Measurements from ENCODE around the gene MMP23B.

Gene MMP23B

DNA sequence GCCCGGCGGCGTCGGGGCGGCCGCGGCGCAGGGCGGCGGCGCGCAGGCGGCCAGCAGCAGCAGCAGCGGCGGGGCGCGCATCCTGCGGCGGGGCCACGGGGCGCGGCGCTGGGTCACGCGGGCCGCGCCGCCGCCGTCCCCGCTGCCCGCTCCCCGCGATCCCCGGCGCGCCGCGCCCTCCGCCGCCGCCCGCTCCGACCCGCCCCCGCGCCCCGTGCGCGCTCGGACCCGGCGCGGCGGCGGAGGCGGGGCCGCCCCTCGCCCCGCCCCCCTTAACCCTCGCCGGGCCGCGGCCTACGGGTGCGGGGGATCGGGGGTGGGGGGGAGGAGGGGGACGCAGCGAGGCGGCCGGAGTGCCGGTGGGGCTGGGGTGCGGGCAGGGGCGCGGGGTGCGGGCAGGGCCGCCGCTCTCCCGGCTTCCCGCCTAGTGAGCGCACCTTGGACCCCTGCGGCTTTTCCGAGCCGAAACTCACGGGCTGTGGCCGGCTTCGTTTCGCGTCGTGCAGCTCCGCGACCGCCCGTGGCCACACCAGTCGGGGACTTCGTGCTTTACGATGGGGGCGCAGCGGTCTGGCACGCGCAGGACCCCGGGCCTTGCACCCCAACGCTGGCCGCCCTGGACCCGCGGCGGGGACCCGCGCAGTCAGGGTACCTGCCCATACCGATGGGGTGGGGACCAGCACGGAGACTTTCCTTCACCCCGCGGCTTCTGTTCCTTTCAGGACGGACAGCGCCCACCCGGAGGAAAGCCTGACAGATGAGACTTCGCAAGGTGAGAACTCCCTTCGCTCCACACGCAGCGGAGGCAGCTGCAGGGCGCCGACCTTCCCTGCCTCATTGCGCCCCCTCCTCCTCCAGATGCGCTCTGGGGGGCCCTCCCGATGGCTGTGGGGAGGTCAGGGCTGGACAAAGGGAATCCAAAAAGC is 31.8 kb upstream of the MMP23B start, which contains the start of gene FNDC10:
Gene FNDC10, minus strand, starts transcription at position 201 of the 926 bp plus-strand sequence. Its CDS starts 120 bp downstream, at position 81.
- TF ChIP-seq, protein P1, sequence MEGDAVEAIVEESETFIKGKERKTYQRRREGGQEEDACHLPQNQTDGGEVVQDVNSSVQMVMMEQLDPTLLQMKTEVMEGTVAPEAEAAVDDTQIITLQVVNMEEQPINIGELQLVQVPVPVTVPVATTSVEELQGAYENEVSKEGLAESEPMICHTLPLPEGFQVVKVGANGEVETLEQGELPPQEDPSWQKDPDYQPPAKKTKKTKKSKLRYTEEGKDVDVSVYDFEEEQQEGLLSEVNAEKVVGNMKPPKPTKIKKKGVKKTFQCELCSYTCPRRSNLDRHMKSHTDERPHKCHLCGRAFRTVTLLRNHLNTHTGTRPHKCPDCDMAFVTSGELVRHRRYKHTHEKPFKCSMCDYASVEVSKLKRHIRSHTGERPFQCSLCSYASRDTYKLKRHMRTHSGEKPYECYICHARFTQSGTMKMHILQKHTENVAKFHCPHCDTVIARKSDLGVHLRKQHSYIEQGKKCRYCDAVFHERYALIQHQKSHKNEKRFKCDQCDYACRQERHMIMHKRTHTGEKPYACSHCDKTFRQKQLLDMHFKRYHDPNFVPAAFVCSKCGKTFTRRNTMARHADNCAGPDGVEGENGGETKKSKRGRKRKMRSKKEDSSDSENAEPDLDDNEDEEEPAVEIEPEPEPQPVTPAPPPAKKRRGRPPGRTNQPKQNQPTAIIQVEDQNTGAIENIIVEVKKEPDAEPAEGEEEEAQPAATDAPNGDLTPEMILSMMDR (IDR thresholded peaks at IDR 0.05; ENCODE audit: low read depth, low read length, missing control alignments): no peak
- no peak for DNase-seq (ENCODE audit: extremely low read depth, low read depth)
- H3K4me3 ChIP-seq (replicated peaks; ENCODE audit: low read depth, low read length): peak within 1 kb of the TSS; percentile 20; the same call in 1 of the 2 replicates

DNA sequence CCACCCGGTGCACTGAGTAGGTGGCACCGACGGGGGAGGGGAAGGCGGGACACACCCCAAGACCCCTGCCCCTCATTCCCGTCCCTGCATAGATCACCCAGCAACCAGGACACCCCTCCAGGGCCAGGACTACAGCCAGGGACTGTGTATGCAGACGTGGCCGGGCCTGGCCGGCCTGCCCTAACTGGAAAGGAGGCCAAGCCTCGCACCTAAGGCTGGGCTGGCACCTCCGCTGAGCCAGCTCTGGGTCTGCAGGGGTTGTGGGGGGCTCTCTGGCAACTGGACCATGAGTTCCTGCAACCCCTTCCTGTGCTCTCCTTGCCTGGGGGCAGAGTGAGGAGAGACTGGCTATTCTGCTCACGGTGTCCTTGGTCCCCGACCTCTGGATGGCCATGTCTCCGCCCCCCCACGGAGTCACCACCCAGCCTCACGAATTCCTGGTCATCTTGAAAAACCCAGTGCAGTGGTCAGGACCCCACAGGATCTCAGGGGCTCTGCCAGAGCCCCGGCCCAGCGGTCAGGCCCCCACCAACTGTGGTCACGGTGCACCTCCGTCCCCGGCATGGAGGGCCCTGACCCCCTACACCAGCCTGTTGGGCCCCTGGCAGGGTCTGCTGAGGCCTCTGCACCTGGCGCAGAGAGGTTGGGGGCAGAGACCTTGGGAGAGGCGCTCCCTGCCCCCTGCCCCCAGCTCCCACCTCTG is 31.0 kb upstream of the MMP23B start:
- DNase-seq (ENCODE audit: extremely low read depth, low read depth): no peak
- TF ChIP-seq, protein P1 (IDR thresholded peaks at IDR 0.05; ENCODE audit: low read depth, low read length, missing control alignments): no peak
- H3K4me3 ChIP-seq (replicated peaks; ENCODE audit: low read depth, low read length): no peak overlapping the region

DNA sequence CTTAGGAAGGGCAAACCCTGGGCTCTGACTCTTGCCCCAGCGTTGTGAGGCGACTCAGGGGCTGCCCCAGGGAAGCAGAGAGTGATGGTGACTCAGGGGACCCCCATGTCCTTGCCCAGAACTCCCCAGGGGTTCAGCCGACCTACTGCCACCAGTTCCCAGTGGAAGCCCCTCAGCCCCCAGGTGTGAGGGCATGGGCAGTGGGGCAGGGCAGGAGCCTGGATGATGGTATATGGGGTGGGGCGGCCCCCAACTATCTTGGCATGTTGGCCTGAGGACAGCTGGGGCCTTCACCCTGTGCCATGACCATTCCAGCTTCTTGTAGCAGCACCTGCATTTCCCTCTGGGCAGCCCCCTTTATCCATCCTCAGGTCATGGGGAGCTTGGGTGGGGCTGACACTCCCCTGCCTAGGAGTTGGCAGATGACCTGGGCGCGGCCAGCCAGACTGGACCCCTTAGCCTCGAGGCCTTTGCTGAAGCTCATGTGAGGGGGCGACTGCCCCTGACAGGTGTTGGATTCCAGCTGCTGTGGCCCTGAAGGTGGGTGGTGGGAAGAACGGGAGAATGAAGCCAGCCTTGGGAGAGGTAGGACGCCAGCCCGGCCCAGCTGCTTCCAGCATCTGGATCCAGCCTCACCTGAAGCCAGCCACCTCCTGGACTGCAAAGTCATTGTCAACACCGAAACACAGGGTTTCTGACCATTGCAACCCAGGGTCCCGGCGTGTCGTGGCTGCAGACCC is 30.2 kb upstream of the MMP23B start:
- TF ChIP-seq, protein P1 (IDR thresholded peaks at IDR 0.05; ENCODE audit: low read depth, low read length, missing control alignments): no peak
- DNase-seq (ENCODE audit: extremely low read depth, low read depth): no peak
- no peak overlapping the region for H3K4me3 ChIP-seq (replicated peaks; ENCODE audit: low read depth, low read length)

DNA sequence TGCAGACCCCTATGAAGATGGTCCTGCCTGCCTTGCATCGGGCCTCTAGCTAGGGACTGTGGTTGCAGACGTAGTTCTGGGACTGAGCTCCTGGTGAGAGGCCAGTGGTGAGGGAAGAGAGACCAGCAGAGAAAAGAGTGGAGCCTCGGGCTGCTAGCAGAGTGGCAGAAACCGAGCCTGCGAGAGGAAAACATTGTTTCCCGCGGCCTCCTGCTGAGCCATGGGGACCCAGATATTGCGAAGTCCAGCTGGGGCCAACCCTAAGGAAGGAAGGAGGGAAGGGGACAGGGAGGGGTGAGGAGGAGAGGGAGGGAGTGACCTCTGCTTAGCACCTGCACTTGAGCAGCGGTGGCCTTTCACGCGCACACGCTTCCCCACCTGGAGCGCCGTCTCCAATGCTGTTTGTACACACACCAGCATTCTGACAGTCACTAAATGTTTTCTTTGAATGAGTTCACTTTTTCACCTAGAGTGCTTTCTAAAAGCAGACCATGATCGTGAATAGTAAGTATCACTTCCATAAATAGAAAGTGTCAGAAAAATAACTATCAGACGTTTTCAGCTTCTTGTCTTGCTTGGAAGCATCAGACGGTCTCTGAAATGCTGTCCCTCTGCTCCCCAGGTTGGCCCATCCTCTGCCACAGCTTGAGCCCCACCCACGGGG is 29.5 kb upstream of the MMP23B start:
- TF ChIP-seq, protein P1 (IDR thresholded peaks at IDR 0.05; ENCODE audit: low read depth, low read length, missing control alignments): no peak

DNA sequence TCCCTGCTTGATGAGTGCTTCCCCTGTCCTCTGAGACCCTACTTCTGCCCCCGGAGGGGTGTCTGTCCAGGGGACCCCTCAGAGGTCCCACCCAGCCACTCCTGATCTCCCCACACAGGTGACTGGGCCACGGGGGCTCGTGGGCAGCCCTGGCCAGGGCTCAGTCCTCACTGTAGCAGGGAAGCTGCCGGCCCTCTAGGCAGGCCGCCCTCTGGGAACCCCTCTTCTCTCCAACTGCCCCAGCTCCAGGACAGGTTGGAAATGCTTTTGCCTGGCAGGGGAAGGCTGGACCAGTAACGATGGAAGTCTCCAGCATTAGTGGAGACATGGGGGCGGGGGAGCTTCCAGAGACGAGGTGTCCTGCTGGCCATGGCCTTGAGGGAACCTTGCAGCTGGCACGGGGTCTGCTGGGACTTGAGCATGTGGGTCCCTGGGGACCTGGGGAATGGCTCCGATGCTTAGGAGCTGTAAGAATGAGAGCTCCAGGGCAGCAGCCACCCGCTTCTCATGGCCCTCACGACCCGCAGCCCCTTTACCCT is 28.9 kb upstream of the MMP23B start:
- H3K4me3 ChIP-seq (replicated peaks; ENCODE audit: low read depth, low read length): no peak overlapping the region
- DNase-seq (ENCODE audit: extremely low read depth, low read depth): no peak
- TF ChIP-seq, protein P1 (IDR thresholded peaks at IDR 0.05; ENCODE audit: low read depth, low read length, missing control alignments): no peak

More for the DNA sequence above, 29.5 kb upstream of the MMP23B start:
- H3K4me3 ChIP-seq (replicated peaks; ENCODE audit: low read depth, low read length): no peak overlapping the region
- no peak for DNase-seq (ENCODE audit: extremely low read depth, low read depth)

Measured in HFF-Myc (cell line).